SK-N-SH (cell line): Measurements from ENCODE around the gene SLC26A11.

Source experiments
- CHD2 ChIP-seq: fragments of 150-350 bp; IDR thresholded peaks from 2 replicates; pipeline ENCODE4 v1.6.1; 2018; ENCODE audit warnings: low read length; ENCODE audit not compliant: partially characterized antibody
- TF ChIP-seq, protein P1 (sequence below): fragments of 200-600 bp; sonication (generic); IDR thresholded peaks from 2 replicates; pipeline ENCODE4 v1.6.1; 2017; ENCODE audit warnings: antibody characterized with exemption, mild to moderate bottlenecking, moderate library complexity

DNA sequence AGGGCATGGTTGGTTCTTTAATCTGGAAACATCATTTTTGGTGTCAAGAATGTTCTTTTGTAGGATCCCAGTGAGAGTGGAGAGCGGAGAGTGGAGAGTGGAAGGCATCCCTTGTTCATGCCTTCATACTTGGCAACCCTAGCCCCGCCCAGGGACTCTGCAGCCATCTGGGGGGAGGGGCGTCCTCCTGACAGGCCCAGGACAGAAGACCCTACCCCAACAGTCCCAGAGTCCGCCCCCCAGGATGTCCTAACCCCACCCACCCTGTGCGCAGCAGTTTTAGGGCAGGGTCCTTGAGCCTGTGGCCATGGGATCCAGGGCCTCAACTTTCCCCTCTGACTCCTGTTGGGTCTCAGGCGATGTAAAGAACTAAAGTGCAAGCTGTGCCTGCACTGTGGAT is 4.5 kb downstream of the SLC26A11 start:
- TF ChIP-seq, protein P1, sequence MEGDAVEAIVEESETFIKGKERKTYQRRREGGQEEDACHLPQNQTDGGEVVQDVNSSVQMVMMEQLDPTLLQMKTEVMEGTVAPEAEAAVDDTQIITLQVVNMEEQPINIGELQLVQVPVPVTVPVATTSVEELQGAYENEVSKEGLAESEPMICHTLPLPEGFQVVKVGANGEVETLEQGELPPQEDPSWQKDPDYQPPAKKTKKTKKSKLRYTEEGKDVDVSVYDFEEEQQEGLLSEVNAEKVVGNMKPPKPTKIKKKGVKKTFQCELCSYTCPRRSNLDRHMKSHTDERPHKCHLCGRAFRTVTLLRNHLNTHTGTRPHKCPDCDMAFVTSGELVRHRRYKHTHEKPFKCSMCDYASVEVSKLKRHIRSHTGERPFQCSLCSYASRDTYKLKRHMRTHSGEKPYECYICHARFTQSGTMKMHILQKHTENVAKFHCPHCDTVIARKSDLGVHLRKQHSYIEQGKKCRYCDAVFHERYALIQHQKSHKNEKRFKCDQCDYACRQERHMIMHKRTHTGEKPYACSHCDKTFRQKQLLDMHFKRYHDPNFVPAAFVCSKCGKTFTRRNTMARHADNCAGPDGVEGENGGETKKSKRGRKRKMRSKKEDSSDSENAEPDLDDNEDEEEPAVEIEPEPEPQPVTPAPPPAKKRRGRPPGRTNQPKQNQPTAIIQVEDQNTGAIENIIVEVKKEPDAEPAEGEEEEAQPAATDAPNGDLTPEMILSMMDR = no peak
- no peak for TF ChIP-seq CHD2
